Right atrium auricular region (tissue), 2 donors: ENCODE results near the gene RARS2. TPM values are rescaled to one million over a fixed set of nuclear protein-coding genes. Genes with fewer than 3 reads are reported as not detected.

ENCODE experiments used
- DNase-seq: peaks from one replicate; pipeline ENCODE4 v3.0.0-alpha.2; 2019; ENCODE audit warnings: low spot score
- H3K27ac ChIP-seq, 2 donors: fragments of 200-600 bp; sonication (generic); 1 replicate in 1 of 2; 2 replicates in 1 of 2; pipeline ENCODE4 v1.5.1; 2016 to 2019
- H3K27me3 ChIP-seq, 2 donors: fragments of 200-600 bp; sonication (generic); one replicate each; pipeline versions ENCODE4 v1.5.1 to v1.6.0; 2017 to 2019
- H3K36me3 ChIP-seq: fragments of 200-600 bp; sonication (generic); one replicate; pipeline ENCODE4 v1.5.1; 2016
- H3K4me1 ChIP-seq, 2 donors: fragments of 200-600 bp; sonication (generic); one replicate each; pipeline versions ENCODE4 v1.5.1 to v1.6.0; 2017 to 2019
- H3K4me3 ChIP-seq, 2 donors: fragments of 200-600 bp; sonication (generic); 1 replicate in 1 of 2; 2 replicates in 1 of 2; pipeline ENCODE4 v1.5.1; 2017 to 2019; ENCODE audit warnings: mild to moderate bottlenecking in 1 of 2, moderate library complexity in 1 of 2
- H3K9me3 ChIP-seq, 2 donors: fragments of 200-600 bp; sonication (generic); one replicate each; pipeline ENCODE4 v1.5.1; 2019
- total RNA-seq, 2 donors: library from RNA; depleted of rRNA; stranded (reverse); fragments of >200 nt; gene quantifications; one replicate each; pipeline ENCODE4 v1.1.0, GENCODE V29; 2016
- TF ChIP-seq, protein P1 (sequence below), 2 donors: fragments of 200-600 bp; sonication (generic); IDR thresholded peaks; one replicate each; pipeline ENCODE4 v1.5.1; 2019; ENCODE audit warnings: antibody characterized with exemption in 2 of 2

The RARS2 gene
- total RNA-seq, 2 donors from 2014 or later: 12.9 to 16.3 TPM

DNA sequence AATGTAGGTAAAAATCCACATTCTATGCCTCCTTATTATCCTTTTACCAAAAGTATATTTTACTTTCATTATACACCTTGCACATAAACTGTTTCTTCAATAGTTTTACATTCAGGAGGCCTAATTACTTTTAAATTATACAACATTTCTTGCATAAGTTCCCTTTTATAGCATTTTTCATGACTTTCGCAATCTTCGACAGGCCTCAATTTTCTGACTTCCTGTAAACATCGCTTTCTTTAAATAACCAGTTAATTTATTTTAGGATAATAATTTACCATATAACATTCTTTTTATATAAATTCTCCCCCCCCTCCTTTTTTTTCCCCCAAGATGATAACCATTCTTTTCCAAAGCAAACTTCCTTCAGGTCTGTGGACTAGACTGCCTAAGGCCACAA lies 107.9 kb downstream of the RARS2 start:
- DNase-seq: no peak
- TF ChIP-seq, protein P1, sequence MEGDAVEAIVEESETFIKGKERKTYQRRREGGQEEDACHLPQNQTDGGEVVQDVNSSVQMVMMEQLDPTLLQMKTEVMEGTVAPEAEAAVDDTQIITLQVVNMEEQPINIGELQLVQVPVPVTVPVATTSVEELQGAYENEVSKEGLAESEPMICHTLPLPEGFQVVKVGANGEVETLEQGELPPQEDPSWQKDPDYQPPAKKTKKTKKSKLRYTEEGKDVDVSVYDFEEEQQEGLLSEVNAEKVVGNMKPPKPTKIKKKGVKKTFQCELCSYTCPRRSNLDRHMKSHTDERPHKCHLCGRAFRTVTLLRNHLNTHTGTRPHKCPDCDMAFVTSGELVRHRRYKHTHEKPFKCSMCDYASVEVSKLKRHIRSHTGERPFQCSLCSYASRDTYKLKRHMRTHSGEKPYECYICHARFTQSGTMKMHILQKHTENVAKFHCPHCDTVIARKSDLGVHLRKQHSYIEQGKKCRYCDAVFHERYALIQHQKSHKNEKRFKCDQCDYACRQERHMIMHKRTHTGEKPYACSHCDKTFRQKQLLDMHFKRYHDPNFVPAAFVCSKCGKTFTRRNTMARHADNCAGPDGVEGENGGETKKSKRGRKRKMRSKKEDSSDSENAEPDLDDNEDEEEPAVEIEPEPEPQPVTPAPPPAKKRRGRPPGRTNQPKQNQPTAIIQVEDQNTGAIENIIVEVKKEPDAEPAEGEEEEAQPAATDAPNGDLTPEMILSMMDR (IDR thresholded peaks at IDR 0.05): no peak
- Histone ChIP-seq H3K4me3 (no peak overlapping the region), H3K27me3 (no peaks in the 10 kb centered on the region), H3K4me1 (no peaks in the 10 kb centered on the region), H3K9me3 (no peaks in the 10 kb centered on the region), H3K27ac (no peak overlapping the region), H3K36me3 (no peaks in the 10 kb centered on the region)

DNA sequence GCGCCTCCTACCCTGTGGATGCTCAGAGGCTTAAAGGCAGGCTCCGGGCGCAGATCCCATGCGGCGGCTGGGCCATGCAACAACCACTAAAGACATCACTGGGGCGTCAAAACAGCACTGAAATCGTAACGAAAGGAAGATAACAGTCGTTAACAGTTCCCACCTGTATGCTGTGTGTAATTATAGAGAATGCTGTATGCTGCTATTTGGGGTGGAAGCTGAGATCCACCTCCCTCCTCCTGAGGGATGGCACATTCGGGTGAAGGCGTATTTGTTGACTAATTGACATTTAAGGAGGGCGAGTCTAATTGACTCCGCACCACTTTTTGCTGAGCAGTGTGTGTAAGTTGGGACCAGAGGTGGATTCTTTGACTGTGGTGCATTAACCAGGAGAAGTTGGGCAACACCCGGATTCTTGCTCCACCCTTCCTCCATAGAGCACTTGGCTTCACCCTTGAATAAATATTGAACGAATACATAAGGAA lies 116.3 kb downstream of the RARS2 start:
- Histone ChIP-seq H3K27me3 (no peaks in the 10 kb centered on the region), H3K27ac (peak overlapping the region; percentile 95 to 96), H3K4me1 (peaks cover 0 to 11% of the 10 kb centered on the region in 2 donors), H3K4me3 (peak overlapping the region; percentile 90 to 93), H3K9me3 (no peaks in the 10 kb centered on the region), H3K36me3 (no peaks in the 10 kb centered on the region)
- TF ChIP-seq, protein P1 (IDR thresholded peaks at IDR 0.05): no peak
- no peak for DNase-seq

DNA sequence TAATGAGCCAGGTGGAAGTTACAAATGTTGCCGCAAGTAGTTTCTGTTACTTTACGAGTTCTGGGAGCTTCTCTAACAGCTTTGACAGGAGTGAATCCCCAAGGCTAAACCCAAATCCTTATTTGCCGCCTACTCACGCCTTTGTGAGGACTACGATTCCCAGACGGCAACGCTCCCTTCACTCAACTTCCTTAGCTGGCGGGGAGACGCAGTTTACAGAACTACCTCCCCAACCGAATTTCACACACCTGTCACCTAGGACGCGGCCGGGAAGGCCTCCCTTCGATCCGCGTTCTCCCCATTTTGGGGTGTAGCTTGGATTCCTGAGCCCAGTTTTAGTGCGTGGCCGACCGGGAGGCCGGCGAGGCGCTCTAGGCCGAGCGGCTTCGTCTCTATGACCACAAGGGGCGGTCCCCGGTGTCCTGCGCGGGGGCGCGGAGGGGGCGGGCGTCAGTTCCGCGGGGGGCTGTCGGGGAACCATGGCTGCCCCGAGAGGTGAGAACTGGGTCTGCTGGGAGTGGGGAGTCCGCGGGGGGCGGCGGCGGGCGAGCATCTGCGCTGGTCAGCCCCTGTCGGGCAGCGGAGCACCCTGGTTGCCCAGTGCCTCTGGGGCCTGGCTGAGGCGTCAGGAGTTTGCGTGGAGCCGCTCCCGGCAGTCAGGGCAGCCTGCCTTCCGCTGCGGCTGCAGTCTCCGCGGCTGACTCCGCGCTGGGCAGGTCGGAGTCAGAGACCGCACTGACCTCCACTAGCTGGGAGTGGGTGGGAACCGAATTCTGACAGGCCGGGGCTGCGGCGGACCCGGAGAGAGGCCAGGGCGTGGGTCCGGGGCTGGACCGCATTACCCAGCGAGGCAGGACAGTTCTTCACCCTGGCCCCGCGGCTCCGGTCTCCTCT lies 117.0 kb downstream of the RARS2 start, which contains the start of gene SLC35A1:
TSS of gene SLC35A1 (plus strand) at position 450 of the 894 bp plus-strand sequence. CDS start at position 480, 30 bp downstream.
- DNase-seq: peak; percentile 89
- TF ChIP-seq, protein P1 (IDR thresholded peaks at IDR 0.05): peak; percentile 17 to 45

DNA sequence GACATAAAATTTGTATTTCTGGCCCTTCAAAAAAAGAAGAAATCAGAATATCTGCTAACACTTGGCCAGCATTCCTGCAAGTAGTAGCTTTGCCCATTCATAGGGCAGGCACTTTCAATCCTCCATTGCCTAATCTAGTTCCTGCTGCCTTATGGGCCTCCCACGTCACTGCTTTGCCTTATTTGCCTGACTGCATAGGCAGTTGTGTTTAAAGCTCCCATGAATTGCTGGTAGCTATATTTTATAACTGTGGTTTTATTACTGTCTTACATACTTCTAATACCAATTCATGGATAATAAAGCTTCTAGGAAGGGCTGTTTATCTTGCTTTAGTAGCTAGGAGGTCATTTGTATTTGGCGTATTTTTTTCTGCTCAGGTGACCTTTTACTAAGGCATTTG lies 124.7 kb downstream of the RARS2 start:
- H3K9me3 ChIP-seq: peaks cover 0 to 9% of the 10 kb centered on the region in 2 donors
- DNase-seq: no peak
- H3K4me1 ChIP-seq: no peaks in the 10 kb centered on the region
- no peaks in the 10 kb centered on the region for H3K36me3 ChIP-seq
- H3K4me3 ChIP-seq: no peak overlapping the region
- H3K27ac ChIP-seq: no peak overlapping the region
- TF ChIP-seq, protein P1 (IDR thresholded peaks at IDR 0.05): no peak
- H3K27me3 ChIP-seq: no peaks in the 10 kb centered on the region

More for the DNA sequence above, 117.0 kb downstream of the RARS2 start, which contains the start of gene SLC35A1:
- Histone ChIP-seq H3K27me3 (no peaks in the 10 kb centered on the region), H3K4me3 (peak within 1 kb of the TSS; percentile 90 to 93), H3K36me3 (no peaks in the 10 kb centered on the region), H3K4me1 (peaks cover 0 to 11% of the 10 kb centered on the region in 2 donors), H3K27ac (peak within 1 kb of the TSS; percentile 95 to 96), H3K9me3 (no peaks in the 10 kb centered on the region)

Other genes with a start within 250 kb of the RARS2 start
- gene C6orf163, start 245.2 kb downstream of the RARS2 start, total RNA-seq: 1 to 10 TPM; 1.5 TPM
- gene CFAP206, start 182.0 kb downstream of the RARS2 start, total RNA-seq: under 1 TPM; 0.26 to 0.39 TPM
- gene SLC35A1, start 117.0 kb downstream of the RARS2 start, total RNA-seq: 10 to 100 TPM; 10.3 to 11.6 TPM
- 10 to 100 TPM; 14.5 to 21.4 TPM for gene ORC3, start 148 bp upstream of the RARS2 start, total RNA-seq
- gene AKIRIN2, start 112.2 kb upstream of the RARS2 start, total RNA-seq: 10 to 100 TPM; 27.2 to 29.4 TPM